ENCODE data around the gene SLC26A3.

SLC26A3 gene

GRCh38 chr7:107743567-107744344 lies 59.3 kb downstream of the SLC26A3 start, which contains the start of gene CBLL1:
Gene CBLL1 (plus strand): TSS chr7:107744142. CDS start chr7:107744164, 22 bp downstream.
- peak; percentile 98 for DNase-seq

- no peak for DNase-seq
Measured at GRCh38 chr7:107742678-107743566, 60.1 kb downstream of the SLC26A3 start.

- DNase-seq: no peak
Measured at GRCh38 chr7:107728276-107728675, 74.7 kb downstream of the SLC26A3 start.

- DNase-seq: no peak
Measured at GRCh38 chr7:107726356-107727130, 76.5 kb downstream of the SLC26A3 start.

DNA sequence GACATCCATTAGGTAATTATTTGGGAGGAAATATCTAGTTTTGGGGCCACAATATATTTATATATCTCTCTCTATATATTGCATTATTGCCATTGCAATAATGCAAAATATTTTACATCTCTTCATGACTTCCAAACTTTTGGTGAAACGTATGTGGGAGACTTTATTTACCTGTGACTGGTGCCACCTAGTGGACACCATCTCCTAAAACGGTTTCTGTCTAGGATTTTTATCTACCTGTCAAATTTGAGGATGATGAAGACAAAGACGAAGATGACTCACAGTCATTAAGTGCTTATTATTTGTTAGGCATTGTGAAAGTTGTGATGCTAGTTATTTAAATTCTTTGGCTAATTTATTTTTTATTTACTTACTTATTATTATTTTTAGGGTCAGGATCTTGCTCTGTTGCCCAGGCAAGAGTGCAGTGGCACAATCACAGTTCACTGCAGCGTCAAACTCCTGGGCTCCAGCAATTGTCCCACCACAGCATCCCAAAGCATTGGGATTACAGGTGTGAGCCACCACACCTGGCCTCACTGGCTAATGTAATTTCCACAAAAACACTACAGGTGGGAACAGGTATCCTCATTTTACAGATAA lies 77.8 kb downstream of the SLC26A3 start:
- peak; percentile 30 for DNase-seq

- DNase-seq: no peak
Measured at GRCh38 chr7:107723255-107723654, 79.8 kb downstream of the SLC26A3 start.

GRCh38 chr7:107721286-107721685 lies 81.7 kb downstream of the SLC26A3 start:
- no peak for DNase-seq

DNA sequence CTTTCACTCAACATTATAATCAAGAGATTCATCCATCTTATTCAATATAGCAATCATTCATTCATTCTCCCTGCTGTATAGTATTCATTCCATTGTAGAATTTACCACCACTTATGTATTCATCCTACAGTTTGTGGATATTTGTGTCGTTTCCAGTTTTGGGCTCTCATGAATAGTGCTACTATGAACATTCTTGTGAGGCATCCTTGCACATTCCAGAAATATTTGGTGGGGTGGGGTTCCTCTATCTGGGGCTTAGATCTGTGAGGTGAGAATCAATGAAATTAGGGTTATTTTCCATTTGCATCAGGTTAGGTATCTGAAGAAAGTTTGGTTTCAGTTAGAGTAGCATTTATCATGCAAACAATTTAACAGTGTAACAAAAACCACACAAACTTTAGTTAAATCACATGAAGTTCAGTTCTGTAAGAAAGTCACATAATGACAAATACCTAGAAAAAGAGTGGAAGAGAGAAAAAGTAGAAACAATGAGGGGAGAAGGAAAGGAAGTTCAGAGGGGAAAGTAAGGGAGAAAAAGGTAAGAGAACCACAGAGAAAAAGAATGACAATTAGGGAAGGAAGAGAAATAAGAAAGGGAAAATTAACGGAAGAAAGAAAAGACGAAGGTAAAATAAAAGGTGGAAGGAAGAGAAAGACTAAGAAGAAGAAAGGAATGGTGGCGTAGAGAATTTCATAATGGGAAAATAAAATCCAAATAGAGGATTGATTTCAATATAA lies 84.4 kb downstream of the SLC26A3 start:
- DNase-seq: no peak

DNA sequence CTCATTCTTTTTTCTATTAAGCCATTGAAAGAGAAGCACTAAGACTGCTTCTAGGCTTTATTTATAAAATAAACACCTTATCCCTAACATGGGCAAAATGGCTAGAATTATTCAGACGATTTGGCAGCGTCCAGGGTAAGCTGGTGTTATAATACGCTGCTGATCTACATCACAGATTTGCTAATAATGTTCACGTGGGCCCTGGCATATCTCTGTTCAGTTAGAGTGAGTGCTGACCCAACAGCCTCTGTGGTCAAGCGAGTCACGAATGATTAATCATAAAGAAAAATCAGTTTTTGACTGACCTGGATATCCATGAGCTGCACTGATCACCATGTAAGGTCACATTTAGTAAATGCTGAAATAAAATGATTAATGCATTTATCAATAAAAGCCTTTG lies 87.5 kb downstream of the SLC26A3 start:
- no peak for DNase-seq
